ENCODE measurements around the gene SERPINB1. TPM values are rescaled to one million over a fixed set of nuclear protein-coding genes. Genes with fewer than 3 reads are reported as not detected.
A peak's percentile ranks its signal among the peaks of the same experiment; 100 is the strongest.

The SERPINB1 gene
- total RNA-seq, 2 experiments from 2014 or later: 62.8 to 72.8 TPM

DNA sequence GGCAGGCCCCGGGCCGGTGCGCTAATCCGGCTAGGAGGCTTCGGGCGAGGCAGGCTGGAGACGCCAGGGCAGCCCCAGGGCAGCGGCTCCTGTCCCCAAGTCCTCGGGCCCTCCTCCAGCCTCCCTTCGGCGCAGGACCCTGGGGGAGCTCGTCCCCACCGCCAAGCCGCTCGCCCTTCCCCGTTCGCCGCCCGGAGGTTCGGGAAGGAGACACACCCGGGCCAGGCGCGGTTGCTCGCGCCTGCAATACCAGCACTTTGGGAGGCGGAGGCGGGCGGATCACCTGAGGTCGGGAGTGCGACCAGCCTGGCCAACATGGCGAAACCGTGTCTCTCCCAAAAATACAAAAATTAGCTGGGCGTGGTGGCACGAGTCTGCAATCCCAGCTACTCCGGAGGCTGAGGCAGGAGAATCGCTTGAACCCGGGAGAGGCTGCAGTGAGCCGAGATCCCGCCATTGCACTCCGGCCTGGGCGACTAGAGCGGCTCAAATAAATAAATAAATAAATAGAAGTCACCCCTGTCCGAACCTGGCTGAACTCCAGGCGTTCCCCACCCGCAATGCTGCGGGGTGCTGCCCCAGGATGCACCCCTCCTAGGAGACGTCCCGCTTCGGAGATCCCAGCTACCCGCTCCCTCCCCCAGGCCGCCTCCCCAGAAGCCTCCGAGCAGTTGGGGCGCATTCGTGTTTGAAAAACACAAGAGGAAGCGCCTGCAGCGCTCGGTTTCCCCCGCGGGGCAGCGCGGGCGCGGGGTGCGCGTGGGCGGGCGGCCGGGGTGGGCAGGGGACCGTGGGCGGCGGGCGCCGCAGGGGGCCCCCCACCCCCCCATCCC lies 33.9 kb upstream of the SERPINB1 start:
- ChIA-PET POLR2A (no interaction called here), CTCF (interaction anchor here (1.3 to 2.0 kb wide), 2 partner anchors 29 to 84 kb away, joined by 4 to 10 read pairs; no protein-coding TSS in a partner anchor)
- DNase-seq: peak; percentile 60
- H3K27ac Mint-ChIP-seq: peak overlapping the region; percentile 92
- peaks cover 14% of the 10 kb centered on the region for H3K9me3 Mint-ChIP-seq
- peaks cover 68% of the 10 kb centered on the region for H3K4me1 Mint-ChIP-seq
- H3K36me3 Mint-ChIP-seq (ENCODE audit: low read depth): peaks cover 43% of the 10 kb centered on the region
- peak overlapping the region; percentile 76 for H3K4me3 Mint-ChIP-seq
- no peaks in the 10 kb centered on the region for H3K27me3 Mint-ChIP-seq

DNA sequence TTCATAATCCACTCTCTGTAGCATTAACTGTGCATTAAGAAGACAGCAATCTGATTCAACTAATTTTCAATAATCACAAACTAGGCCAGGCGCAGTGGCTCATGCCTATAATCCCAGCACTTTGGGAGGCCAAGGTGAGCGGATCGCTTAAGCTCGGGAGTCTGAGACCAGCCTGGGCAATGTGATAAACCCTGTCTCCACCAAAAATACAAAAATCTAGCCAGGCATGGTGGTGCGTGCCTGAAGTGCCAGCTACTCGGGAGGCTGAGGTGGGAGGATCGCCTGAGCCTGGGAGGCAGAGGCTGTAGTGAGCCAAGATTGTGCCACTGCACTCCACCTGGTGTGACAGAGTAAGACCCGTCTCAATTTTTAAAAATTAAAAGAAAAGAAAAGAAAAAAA lies 32.0 kb upstream of the SERPINB1 start:
- Mint-ChIP-seq H3K9me3 (peaks cover 10% of the 10 kb centered on the region), H3K4me1 (peaks cover 61% of the 10 kb centered on the region), H3K27ac (no peak overlapping the region), H3K27me3 (no peaks in the 10 kb centered on the region), H3K4me3 (no peak overlapping the region), H3K36me3 (ENCODE audit: low read depth) (peaks cover 35% of the 10 kb centered on the region)
- DNase-seq: no peak
- CTCF ChIA-PET: no interaction called here
- POLR2A ChIA-PET: no interaction called here

DNA sequence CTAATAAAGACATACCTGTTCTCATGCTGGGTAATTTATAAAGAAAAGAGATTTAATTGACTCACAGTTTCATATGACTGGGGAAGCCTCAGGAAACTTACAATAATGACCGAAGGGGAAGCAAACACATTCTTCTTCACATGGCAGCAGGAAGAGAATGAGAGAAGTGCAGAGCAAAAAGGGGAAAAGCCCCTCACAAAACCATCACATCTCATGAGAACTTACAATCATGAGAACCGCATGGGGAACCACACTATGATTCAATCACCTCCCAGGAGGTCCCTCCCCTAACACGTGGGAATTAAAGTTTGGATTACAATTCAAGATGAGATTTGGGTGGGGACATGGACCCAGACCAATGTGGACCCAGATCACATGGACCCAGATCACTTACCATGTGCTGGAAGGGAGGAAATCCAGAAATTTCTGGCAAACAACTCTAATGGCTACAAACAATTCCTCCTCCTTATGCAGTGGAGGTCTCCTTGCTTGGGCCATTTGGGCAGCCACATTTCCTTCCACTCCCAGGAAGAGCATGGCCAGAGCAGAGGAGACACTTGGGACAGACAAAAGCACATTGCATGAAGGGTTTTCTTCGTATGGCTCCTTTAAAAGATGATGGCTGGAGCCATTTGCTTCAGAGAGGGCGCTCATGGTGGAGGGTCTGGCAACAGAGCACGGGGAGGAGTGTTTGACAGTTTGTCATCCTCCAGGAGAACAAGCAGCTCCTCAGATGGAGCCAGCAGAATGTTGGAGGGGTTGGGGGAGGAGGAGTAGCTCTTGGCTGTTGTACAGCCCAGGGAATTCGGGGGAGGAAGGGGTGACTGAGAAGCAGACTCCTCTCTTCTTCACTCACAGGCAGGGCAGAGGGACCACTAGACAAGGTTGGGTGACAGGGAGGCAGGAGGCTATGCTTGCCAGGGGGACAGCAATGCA lies 31.0 kb upstream of the SERPINB1 start:
- ChIA-PET POLR2A (no interaction called here), CTCF (no interaction called here)
- no peak overlapping the region for H3K4me3 Mint-ChIP-seq
- no peak for DNase-seq
- peak overlapping the region; percentile 64 for H3K27ac Mint-ChIP-seq
- H3K27me3 Mint-ChIP-seq: no peaks in the 10 kb centered on the region
- peaks cover 8% of the 10 kb centered on the region for H3K9me3 Mint-ChIP-seq
- peaks cover 59% of the 10 kb centered on the region for H3K4me1 Mint-ChIP-seq
- peaks cover 27% of the 10 kb centered on the region for H3K36me3 Mint-ChIP-seq (ENCODE audit: low read depth)

DNA sequence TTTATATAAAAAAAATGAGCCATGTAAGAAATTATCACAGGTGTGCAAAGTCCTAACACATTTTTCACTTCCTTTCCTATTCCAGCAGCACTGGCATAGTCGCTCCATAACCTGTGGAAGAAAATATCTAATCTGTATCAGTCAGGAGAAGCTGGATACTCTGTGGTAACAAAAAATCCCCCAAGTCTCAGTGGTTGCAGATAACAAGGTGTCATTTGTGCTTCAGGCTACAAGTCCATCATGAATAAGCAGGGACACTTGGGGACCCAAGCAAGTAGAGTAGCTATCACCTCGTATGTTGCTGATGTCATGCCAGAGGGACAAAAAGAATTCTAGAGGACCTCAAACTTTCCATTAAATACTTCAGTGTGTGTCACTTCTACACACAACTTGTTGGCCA lies 30.3 kb upstream of the SERPINB1 start:
- POLR2A ChIA-PET: no interaction called here

DNA sequence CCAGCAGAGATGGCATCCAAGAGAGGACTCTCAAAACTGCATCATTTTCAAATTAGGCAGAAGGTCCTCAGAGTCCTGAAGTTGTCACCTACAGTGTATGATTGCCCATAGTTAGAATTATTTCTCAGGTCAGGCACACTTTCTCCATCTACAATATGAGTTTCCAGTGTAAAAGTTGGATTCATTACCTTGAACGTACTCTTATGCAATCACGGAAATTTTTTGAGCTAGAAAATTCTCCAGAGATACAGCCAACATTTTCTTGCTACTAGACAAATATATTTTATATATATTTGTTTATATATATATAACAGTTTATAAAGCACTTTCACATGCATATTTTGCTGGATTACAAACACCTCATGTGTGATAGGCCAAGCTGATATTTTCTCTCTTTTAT lies 29.4 kb upstream of the SERPINB1 start:
- DNase-seq: no peak
- H3K36me3 Mint-ChIP-seq (ENCODE audit: low read depth): peaks cover 22% of the 10 kb centered on the region
- ChIA-PET CTCF (interaction anchor here (1.0 to 1.5 kb wide), 3 partner anchors 9 to 13 kb away, joined by 3 to 4 read pairs (median 3); no protein-coding TSS in a partner anchor), POLR2A (no interaction called here)
- H3K4me1 Mint-ChIP-seq: peaks cover 49% of the 10 kb centered on the region
- no peak overlapping the region for H3K4me3 Mint-ChIP-seq
- peaks cover 8% of the 10 kb centered on the region for H3K9me3 Mint-ChIP-seq
- no peaks in the 10 kb centered on the region for H3K27me3 Mint-ChIP-seq
- H3K27ac Mint-ChIP-seq: no peak overlapping the region

More for the DNA sequence above, 30.3 kb upstream of the SERPINB1 start:
- Mint-ChIP-seq H3K4me3 (no peak overlapping the region), H3K27me3 (no peaks in the 10 kb centered on the region), H3K27ac (no peak overlapping the region), H3K36me3 (ENCODE audit: low read depth) (peaks cover 25% of the 10 kb centered on the region), H3K9me3 (peaks cover 8% of the 10 kb centered on the region), H3K4me1 (peaks cover 52% of the 10 kb centered on the region)
- CTCF ChIA-PET: interaction anchor here (0.8 to 1.5 kb wide), 2 partner anchors 8 to 14 kb away, joined by 3 to 4 read pairs; no protein-coding TSS in a partner anchor
- DNase-seq: no peak

DNA sequence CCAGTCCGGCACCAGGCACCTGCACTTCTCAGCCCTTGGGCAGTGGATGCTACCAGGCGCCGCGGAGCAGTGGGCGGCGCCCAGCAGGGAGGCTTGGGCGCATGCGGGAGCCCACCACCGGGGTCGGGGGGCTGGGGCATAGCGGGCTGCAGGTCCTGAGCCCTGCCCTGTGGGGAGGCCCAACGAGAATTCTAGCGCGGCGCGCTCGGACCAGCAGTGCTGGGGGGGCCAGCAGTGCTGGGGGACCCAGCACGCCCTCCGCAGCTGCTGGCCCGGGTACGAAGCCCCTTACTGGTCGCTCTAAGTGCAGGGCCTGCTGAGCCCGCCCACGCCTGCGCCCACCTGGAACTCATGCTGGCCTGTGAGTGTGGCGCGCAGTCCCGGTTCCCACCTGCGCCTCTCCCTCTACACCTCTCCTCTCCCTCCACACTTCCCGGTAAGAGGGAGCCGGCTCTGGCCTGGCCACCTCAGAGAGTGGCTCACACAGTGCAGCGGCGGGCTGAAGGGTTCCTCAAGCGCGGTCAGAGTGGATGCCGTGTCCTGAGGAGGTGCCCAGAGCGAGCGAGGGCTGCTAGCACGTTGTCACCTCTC lies 28.5 kb upstream of the SERPINB1 start:
- H3K9me3 Mint-ChIP-seq: peaks cover 8% of the 10 kb centered on the region
- H3K36me3 Mint-ChIP-seq (ENCODE audit: low read depth): peaks cover 22% of the 10 kb centered on the region
- POLR2A ChIA-PET: interaction anchor here (0.8 kb wide), 2 partner anchors 9 to 21 kb away, joined by 4 to 5 read pairs; no protein-coding TSS in a partner anchor
- peak overlapping the region; percentile 78 for H3K27ac Mint-ChIP-seq
- CTCF ChIA-PET: interaction anchor here (1.0 to 4.9 kb wide), 8 partner anchors 8 to 82 kb away, joined by 3 to 24 read pairs (median 7); no protein-coding TSS in a partner anchor
- no peak overlapping the region for H3K4me3 Mint-ChIP-seq
- DNase-seq: no peak
- no peaks in the 10 kb centered on the region for H3K27me3 Mint-ChIP-seq
- peaks cover 52% of the 10 kb centered on the region for H3K4me1 Mint-ChIP-seq

DNA sequence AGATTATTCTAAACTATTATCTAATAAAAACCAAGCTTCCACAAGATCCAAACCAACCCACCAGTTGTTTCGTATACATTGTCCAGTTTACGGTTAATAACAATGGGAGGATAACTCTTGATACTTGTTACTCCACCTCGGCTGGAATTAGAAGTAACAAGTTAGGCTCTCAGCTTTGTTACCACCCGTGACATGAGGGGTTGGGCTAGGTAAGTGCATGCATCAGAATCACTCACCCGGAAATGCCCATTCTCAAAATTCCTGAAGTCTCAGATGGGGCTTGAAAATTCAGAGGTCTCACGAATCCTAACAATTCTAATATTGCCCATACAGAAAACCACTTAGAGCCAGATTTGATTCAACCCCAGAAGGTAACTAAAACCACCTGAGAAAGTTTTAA lies 27.0 kb upstream of the SERPINB1 start:
- Mint-ChIP-seq H3K4me1 (peaks cover 47% of the 10 kb centered on the region), H3K4me3 (no peak overlapping the region), H3K27ac (peak overlapping the region; percentile 78), H3K9me3 (peaks cover 9% of the 10 kb centered on the region), H3K36me3 (ENCODE audit: low read depth) (peaks cover 23% of the 10 kb centered on the region), H3K27me3 (no peaks in the 10 kb centered on the region)
- CTCF ChIA-PET: interaction anchor here (0.7 to 4.9 kb wide), 8 partner anchors 9 to 121 kb away, joined by 3 to 24 read pairs (median 7); no protein-coding TSS in a partner anchor
- DNase-seq: no peak
- POLR2A ChIA-PET: interaction anchor here (0.6 to 1.1 kb wide), 2 partner anchors 9 to 147 kb away, joined by 3 to 4 read pairs; no protein-coding TSS in a partner anchor

DNA sequence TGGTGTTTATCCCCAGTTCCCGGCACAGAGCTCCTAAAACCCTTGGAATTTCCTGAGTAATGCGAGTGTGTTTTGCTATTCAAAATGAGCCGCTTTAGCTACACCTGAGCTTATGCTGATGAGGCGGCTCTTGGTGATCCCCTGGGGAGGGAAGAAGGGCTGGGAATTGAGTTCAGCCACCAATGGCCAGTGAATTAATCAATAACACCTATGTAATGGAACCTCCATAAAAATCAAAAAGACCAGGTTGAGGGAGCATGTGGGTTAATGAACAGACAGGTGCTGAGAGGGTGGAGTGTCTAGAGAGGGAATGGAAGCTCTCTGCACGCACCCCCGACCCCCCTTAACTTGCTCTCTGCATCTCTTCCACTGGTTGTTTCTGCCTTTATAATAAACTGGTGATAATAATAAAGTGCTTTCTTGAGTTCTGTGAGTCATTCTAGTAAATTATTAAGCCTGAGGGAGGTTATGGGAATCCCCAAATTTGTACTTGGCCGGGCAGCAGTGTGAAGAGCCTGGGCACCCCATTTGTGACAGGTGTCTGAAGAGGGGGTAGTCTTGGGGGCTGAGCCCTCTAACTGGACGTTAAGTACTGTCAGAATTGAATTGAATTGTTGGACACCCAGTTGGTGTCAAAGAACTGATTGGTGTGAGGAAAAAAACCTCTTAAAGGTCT lies 24.6 kb upstream of the SERPINB1 start:
- ChIA-PET CTCF (interaction anchor here (1.3 to 4.9 kb wide), 2 partner anchors 8 to 54 kb away, joined by 4 to 24 read pairs; no protein-coding TSS in a partner anchor), POLR2A (no interaction called here)
- no peak for DNase-seq
- Mint-ChIP-seq H3K9me3 (peaks cover 18% of the 10 kb centered on the region), H3K27me3 (no peaks in the 10 kb centered on the region), H3K4me1 (peaks cover 61% of the 10 kb centered on the region), H3K27ac (no peak overlapping the region), H3K36me3 (ENCODE audit: low read depth) (peaks cover 31% of the 10 kb centered on the region), H3K4me3 (no peak overlapping the region)

DNA sequence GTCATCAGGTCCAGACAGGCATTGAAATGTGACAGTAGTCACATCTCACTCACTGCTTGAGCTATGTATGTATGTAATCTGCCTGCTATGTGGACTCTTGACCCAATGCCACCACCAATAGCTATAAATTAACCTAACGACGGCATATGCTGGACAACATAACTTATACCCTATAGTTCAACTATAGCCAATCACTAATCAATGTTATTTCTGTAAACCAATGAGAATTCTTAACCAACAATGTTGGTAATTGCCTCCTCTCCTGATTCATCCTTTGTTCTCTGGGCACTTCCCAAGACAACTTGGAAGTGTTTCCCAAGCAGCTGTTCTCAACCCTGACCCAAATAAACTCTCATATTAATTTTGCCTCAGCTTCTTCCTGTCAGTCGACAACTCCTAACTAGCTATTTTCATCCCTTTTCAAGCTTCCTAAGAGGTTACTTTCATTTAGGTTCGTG lies 24.1 kb upstream of the SERPINB1 start:
- no peak for DNase-seq
- H3K27me3 Mint-ChIP-seq: no peaks in the 10 kb centered on the region
- H3K36me3 Mint-ChIP-seq (ENCODE audit: low read depth): peaks cover 35% of the 10 kb centered on the region
- no peak overlapping the region for H3K27ac Mint-ChIP-seq
- peaks cover 67% of the 10 kb centered on the region for H3K4me1 Mint-ChIP-seq
- ChIA-PET POLR2A (no interaction called here), CTCF (interaction anchor here (4.9 kb wide), 1 partner anchor 8 kb away, joined by 24 read pairs; no protein-coding TSS in a partner anchor)
- H3K9me3 Mint-ChIP-seq: peaks cover 23% of the 10 kb centered on the region
- H3K4me3 Mint-ChIP-seq: no peak overlapping the region

DNA sequence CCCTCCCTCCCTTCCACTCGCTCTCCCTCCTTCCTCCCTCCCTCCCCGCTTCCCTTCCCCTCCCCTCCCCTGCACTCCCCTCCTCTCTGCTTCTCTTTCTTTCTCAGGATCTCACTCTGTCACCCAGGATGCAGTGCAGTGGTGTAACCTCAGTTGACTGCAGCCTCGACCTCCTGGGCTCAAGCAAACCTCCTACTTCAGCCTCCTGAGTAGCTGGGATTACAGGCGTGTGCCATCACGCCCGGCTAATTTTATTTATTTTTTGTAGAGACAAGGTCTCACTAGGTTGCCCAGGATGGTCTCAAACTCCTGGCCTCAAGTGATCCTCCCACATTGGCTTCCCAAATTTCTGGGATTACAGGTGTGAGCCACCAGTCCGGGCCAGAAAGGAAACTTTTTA lies 23.6 kb upstream of the SERPINB1 start:
- Mint-ChIP-seq H3K4me1 (peaks cover 71% of the 10 kb centered on the region), H3K27me3 (no peaks in the 10 kb centered on the region), H3K36me3 (ENCODE audit: low read depth) (peaks cover 35% of the 10 kb centered on the region), H3K4me3 (no peak overlapping the region), H3K27ac (no peak overlapping the region), H3K9me3 (peaks cover 24% of the 10 kb centered on the region)
- ChIA-PET POLR2A (no interaction called here), CTCF (interaction anchor here (4.9 kb wide), 1 partner anchor 7 kb away, joined by 24 read pairs; no protein-coding TSS in a partner anchor)
- no peak for DNase-seq

DNA sequence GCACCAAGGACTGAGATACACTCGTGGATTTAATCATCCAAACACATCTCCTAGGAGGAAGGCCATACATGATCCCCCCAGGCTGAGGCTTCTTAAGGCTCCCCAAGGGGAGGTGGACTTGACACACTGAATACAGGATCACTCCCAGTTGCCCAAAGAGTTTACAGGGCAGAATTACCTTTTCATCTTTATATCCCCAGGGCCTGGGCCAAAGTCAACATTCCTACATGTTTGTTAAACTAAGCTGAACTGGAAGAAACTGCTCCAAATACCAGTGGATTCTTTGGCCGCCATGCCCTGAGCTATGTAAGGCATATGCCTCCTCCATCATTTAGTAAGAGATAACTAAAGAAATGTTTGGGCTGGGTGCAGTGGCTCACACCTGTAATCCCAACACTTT lies 22.2 kb upstream of the SERPINB1 start:
- no peak overlapping the region for H3K27ac Mint-ChIP-seq
- ChIA-PET POLR2A (no interaction called here), CTCF (interaction anchor here (1.0 kb wide), 1 partner anchor 22 kb away, joined by 3 read pairs; the partner anchor contains the start of gene SERPINB1)
- H3K27me3 Mint-ChIP-seq: no peaks in the 10 kb centered on the region
- peaks cover 74% of the 10 kb centered on the region for H3K4me1 Mint-ChIP-seq
- peaks cover 27% of the 10 kb centered on the region for H3K9me3 Mint-ChIP-seq
- DNase-seq: no peak
- H3K36me3 Mint-ChIP-seq (ENCODE audit: low read depth): peaks cover 35% of the 10 kb centered on the region
- no peak overlapping the region for H3K4me3 Mint-ChIP-seq

Measured in activated CD4-positive, alpha-beta T cell treated with anti-CD3 and anti-CD28 coated beads, Interleukin-2, amount 10 ng/mL, durations not matched to agents 7 days and 5 days (primary cell).